ENCODE measurements around the gene NR2E1.

NR2E1 gene

GRCh38 chr6:108165714-108166663 is at the start of gene NR2E1:
Gene NR2E1 (plus strand): TSS chr6:108166022. CDS start chr6:108166766, 744 bp downstream.
- DNase-seq = no peak

- DNase-seq = no peak
These were observed 49.0 kb upstream of the NR2E1 start for GRCh38 chr6:108116546-108117426.

- peak; percentile 12 to 66 (median 59) for DNase-seq
These were observed 48.1 kb upstream of the NR2E1 start for GRCh38 chr6:108117427-108118358.

GRCh38 chr6:108118359-108118724 is 47.5 kb upstream of the NR2E1 start:
- no peak for DNase-seq

- no peak for DNase-seq
These were observed 46.7 kb upstream of the NR2E1 start for GRCh38 chr6:108118810-108119768.

GRCh38 chr6:108119769-108120141 is 46.1 kb upstream of the NR2E1 start:
- DNase-seq = no peak

GRCh38 chr6:108120311-108120710 is 45.5 kb upstream of the NR2E1 start:
- DNase-seq = no peak

- no peak for DNase-seq
These were observed 44.2 kb upstream of the NR2E1 start for GRCh38 chr6:108121612-108122011.

- peak in 1 of 3 experiments; percentile 68 for DNase-seq
These were observed 42.3 kb upstream of the NR2E1 start for GRCh38 chr6:108123481-108123929.

GRCh38 chr6:108123946-108124345 is 41.9 kb upstream of the NR2E1 start:
- DNase-seq = peak in 2 of 3 experiments; percentile 54 to 73

- DNase-seq = no peak
These were observed 38.8 kb upstream of the NR2E1 start for GRCh38 chr6:108127056-108127455.

GRCh38 chr6:108127826-108128225 is 38.0 kb upstream of the NR2E1 start:
- peak in 1 of 3 experiments; percentile 40 for DNase-seq

GRCh38 chr6:108130262-108130661 is 35.6 kb upstream of the NR2E1 start:
- DNase-seq = no peak

- DNase-seq = peak in 1 of 3 experiments; percentile 6
These were observed 33.0 kb upstream of the NR2E1 start for GRCh38 chr6:108132863-108133262.

GRCh38 chr6:108133594-108134179 is 32.1 kb upstream of the NR2E1 start:
- peak; percentile 10 to 89 (median 77) for DNase-seq

GRCh38 chr6:108134213-108134970 is 31.4 kb upstream of the NR2E1 start:
- DNase-seq = peak in 1 of 3 experiments; percentile 35

GRCh38 chr6:108142240-108142639 is 23.6 kb upstream of the NR2E1 start:
- DNase-seq = no peak

GRCh38 chr6:108145639-108146038 is 20.2 kb upstream of the NR2E1 start:
- peak in 2 of 3 experiments; percentile 17 to 47 for DNase-seq

- no peak for DNase-seq
These were observed 13.4 kb upstream of the NR2E1 start for GRCh38 chr6:108152446-108152845.

Measured in NCI-H1417 (cell line).